Upper lobe of right lung (tissue), 1 donor: ENCODE data around the gene GNPTG. TPM values are rescaled to one million over a fixed set of nuclear protein-coding genes. Genes with fewer than 3 reads are reported as not detected.
A peak's percentile ranks its signal among the peaks of the same experiment; 100 is the strongest.

ENCODE experiments used
- ATAC-seq: fragments of 200-7000 bp; cut with Tn5 transposase; one replicate; pipeline ENCODE4 v1.9.1; 2020; ENCODE audit warnings: mild to moderate bottlenecking, moderate library complexity
- DNase-seq: peaks from one replicate; pipeline ENCODE4 v3.0.0-alpha.2; 2020
- H3K27ac ChIP-seq: fragments of 200-600 bp; one replicate; pipeline ENCODE4 v1.8.0; 2022
- H3K27me3 ChIP-seq: fragments of 200-600 bp; one replicate; pipeline ENCODE4 v1.8.0; 2022; ENCODE audit warnings: mild to moderate bottlenecking
- H3K36me3 ChIP-seq: fragments of 200-600 bp; one replicate; pipeline ENCODE4 v1.8.0; 2022
- H3K4me1 ChIP-seq: fragments of 200-600 bp; one replicate; pipeline ENCODE4 v1.8.0; 2022
- H3K4me3 ChIP-seq: fragments of 200-600 bp; one replicate; pipeline ENCODE4 v1.8.0; 2022; ENCODE audit warnings: mild to moderate bottlenecking
- H3K9me3 ChIP-seq: fragments of 200-600 bp; one replicate; pipeline ENCODE4 v1.8.0; 2022
- intact Hi-C: fragments of 100-400 bp; cut with DNase I; formaldehyde crosslinking; loops from one replicate; pipeline ENCODE4 v1.11.0; 2022
- total RNA-seq: library from RNA; stranded (reverse); fragmentation: NEBNext Ultra II Directional; extraction: Animal tissue kit (Norgen Biotek cat#: 25700); gene quantifications from one replicate; pipeline ENCODE4 v1.2.1, GENCODE V29; 2021
- TF ChIP-seq, protein P1 (sequence below): fragments of 200-600 bp; IDR thresholded peaks from one replicate; pipeline ENCODE4 v1.8.0; 2022; ENCODE audit warnings: antibody characterized with exemption
- donor health status: DM: no; HTN: yes; CAD: no; lungs with severe emphysema.

The GNPTG gene
- total RNA-seq, 1 donor from 2014 or later = 82.9 TPM

DNA sequence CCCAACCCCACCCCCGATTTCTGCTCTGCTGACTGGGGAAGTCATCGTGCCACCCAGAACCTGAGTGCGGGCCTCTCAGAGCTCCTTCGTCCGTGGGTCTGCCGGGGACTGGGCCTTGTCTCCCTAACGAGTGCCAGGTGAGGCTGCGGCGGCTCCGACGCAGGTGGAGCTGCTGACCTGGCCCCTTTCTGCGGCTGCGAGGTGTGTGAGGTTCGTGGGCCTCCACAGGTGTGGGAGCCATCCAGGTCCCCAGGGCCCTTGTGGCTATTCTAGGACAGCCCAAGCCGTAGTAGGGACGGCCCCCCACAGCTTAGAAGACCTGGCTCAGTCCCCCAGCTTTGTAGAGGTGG, 39.3 kb upstream of the GNPTG start:
- Histone ChIP-seq H3K27me3 (no peaks in the 10 kb centered on the region), H3K36me3 (peaks cover 45% of the 10 kb centered on the region), H3K4me3 (no peak overlapping the region), H3K4me1 (peaks cover 27% of the 10 kb centered on the region), H3K9me3 (no peaks in the 10 kb centered on the region), H3K27ac (no peak overlapping the region)
- ATAC-seq = no peak
- TF ChIP-seq, protein P1, sequence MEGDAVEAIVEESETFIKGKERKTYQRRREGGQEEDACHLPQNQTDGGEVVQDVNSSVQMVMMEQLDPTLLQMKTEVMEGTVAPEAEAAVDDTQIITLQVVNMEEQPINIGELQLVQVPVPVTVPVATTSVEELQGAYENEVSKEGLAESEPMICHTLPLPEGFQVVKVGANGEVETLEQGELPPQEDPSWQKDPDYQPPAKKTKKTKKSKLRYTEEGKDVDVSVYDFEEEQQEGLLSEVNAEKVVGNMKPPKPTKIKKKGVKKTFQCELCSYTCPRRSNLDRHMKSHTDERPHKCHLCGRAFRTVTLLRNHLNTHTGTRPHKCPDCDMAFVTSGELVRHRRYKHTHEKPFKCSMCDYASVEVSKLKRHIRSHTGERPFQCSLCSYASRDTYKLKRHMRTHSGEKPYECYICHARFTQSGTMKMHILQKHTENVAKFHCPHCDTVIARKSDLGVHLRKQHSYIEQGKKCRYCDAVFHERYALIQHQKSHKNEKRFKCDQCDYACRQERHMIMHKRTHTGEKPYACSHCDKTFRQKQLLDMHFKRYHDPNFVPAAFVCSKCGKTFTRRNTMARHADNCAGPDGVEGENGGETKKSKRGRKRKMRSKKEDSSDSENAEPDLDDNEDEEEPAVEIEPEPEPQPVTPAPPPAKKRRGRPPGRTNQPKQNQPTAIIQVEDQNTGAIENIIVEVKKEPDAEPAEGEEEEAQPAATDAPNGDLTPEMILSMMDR = no peak
- intact Hi-C loops = no loop called here
- DNase-seq = no peak

DNA sequence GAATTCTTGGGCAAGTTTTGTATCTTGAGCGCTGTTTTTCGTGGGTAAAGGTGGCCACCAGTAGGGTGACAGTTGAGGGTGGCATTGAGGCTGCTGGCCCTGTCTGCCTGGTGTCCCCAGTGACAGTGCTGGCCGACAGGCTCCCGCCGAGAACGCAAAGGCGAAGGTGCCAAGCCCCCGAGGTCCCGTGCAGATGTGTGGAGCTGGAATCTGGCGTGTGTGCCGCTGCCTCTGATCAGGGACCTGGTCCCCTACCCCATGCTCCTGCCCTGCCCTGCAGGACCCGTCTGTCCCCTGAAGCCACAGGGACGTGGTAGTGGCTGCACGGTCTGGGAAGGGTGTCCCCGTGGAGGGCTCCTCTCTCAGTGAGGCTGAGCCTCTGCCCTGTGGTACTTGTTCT, 38.8 kb upstream of the GNPTG start:
- intact Hi-C loops = no loop called here
- TF ChIP-seq, protein P1 = no peak
- Histone ChIP-seq H3K4me3 (no peak overlapping the region), H3K27ac (no peak overlapping the region), H3K9me3 (no peaks in the 10 kb centered on the region), H3K27me3 (no peaks in the 10 kb centered on the region), H3K36me3 (peaks cover 49% of the 10 kb centered on the region), H3K4me1 (peaks cover 27% of the 10 kb centered on the region)
- ATAC-seq (no peak), DNase-seq (no peak)

DNA sequence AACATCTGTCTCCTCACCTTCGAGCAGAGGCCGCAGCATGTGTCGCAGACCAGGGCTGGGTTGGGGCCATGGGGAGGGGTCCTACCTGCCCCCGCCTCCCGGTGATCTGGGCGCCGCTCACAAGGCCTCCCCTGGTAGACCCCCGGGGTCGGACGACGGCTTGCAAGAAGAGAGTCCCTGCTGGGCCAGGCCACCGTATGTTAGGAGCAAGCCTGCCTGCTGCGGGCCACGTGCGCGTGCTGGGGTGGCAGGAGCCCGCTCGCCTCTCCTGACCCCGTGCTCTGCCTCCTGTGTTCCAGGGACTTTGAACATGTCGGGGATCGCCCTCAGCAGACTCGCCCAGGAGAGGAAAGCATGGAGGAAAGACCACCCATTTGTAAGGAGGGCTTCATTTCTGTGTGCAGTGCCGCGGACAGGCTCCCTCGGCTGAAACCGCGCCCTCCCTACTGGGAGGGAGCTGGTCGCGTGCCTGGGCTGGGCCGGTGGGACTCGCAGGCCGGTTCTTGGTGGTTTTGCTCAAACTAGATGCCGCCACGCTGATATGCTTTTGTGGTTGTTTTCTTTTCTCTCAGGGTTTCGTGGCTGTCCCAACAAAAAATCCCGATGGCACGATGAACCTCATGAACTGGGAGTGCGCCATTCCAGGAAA, 37.9 kb upstream of the GNPTG start:
- Histone ChIP-seq H3K4me3 (no peak overlapping the region), H3K4me1 (peaks cover 27% of the 10 kb centered on the region), H3K27ac (no peak overlapping the region), H3K9me3 (no peaks in the 10 kb centered on the region), H3K36me3 (peaks cover 59% of the 10 kb centered on the region), H3K27me3 (no peaks in the 10 kb centered on the region)
- DNase-seq (no peak), ATAC-seq (no peak)
- TF ChIP-seq, protein P1 = no peak
- intact Hi-C loops = no loop called here

DNA sequence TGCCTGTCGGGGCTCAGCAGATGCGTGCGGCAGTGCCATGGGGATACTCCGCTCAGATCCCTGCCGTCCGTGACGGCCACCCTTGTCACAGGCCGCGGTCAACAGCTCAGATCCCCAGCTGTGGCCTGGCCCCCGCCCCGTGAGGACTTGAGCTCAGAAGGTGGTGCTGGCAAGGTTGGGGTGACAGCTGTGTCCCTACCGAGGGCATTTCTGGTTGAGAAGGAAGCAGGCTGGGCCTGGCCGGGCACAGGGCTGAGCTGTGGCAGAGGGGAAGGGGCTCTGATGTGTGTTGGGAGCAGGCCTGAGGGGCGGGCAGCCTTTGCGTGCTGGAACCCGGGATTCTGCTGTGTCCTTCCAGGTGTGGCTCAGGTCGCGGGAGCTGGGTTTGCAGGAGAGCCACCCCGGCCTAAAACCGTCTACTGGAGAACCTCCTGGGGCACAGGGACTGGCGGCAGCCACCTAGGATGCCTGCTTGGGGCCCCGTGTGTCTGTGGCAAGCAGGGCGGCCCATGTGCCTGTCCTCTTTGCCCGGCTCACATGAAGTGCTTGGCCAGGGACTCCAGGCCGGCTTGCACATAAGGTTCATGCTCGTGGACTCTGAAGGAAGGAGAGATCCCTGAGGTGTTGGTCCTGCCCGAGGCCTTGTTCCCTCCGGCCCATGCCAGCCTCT, 37.2 kb upstream of the GNPTG start:
- intact Hi-C loops = no loop called here
- H3K36me3 ChIP-seq = peaks cover 66% of the 10 kb centered on the region
- H3K9me3 ChIP-seq = no peaks in the 10 kb centered on the region
- DNase-seq = peak; percentile 61
- no peak overlapping the region for H3K27ac ChIP-seq
- no peak overlapping the region for H3K4me3 ChIP-seq
- no peaks in the 10 kb centered on the region for H3K27me3 ChIP-seq
- ATAC-seq = no peak
- H3K4me1 ChIP-seq = peaks cover 27% of the 10 kb centered on the region
- TF ChIP-seq, protein P1 = no peak

DNA sequence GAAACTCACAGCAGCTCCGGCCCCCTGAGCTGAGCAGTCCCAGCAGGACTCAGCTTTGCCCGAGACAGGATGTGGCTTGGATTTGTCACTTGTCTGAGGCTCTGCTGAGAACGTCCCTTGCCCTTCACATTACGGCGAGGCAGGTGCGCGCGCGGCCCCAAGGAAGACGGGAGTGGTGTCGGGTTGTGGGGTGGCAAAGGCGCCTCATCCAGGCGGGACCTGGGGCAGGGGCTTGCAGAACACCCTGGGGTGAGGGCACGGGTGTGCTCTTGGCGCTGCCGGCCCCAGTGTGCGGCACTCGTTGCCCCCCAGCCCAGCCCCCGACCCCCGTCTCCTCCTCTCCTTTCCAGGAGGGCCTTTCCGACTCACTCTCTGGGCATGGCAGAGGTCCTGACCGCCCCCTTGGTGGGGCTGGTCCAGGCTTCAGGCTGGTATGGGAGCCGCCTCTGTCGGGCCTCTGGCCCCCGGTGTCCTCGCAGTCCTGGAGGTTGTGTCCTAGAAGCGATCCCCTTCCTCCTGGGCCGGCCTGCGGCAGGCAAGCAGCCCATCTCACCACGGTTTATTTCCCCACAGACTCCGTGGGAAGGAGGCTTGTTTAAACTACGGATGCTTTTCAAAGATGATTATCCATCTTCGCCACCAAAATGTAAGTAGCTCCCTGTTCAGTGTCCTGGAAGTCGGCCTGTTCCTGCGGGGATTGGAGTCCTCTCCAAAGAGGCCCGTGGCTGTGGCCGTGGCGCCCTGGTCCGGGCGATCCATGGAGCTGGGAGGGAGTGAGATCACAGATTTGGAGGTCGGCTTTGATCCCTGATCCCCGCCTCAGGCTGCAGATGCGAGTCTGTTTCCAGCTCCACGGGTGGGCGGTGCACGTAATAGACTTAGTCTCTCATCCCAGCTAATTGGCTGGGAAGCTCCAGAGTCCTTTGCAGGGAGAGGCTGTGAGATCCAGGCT, 36.4 kb upstream of the GNPTG start:
- Histone ChIP-seq H3K27me3 (no peaks in the 10 kb centered on the region), H3K4me3 (no peak overlapping the region), H3K36me3 (peaks cover 74% of the 10 kb centered on the region), H3K4me1 (peaks cover 27% of the 10 kb centered on the region), H3K27ac (no peak overlapping the region), H3K9me3 (no peaks in the 10 kb centered on the region)
- no peak for DNase-seq
- ATAC-seq = no peak
- TF ChIP-seq, protein P1 = no peak
- intact Hi-C loops = no loop called here
